ENCODE measurements around the gene DNAJC18.
"Not testable (repeated sequence)": the region's sequence is repeated elsewhere in the genome, so short reads cannot be mapped to it uniquely, and the experiment has no call there.

The DNAJC18 gene

GRCh38 chr5:139390639-139391569 is 48.4 kb downstream of the DNAJC18 start:
- no peaks in the 10 kb centered on the region for H3K36me3 ChIP-seq (ENCODE audit: insufficient read depth, low read length)
- peaks cover 24 to 47% of the 10 kb centered on the region in 2 donors for H3K27me3 ChIP-seq (ENCODE audit: control insufficient read depth in 1 of 2, insufficient read depth in 2 of 2, low read length in 2 of 2)
- H3K4me1 ChIP-seq (ENCODE audit: insufficient read depth, low read length): peaks cover 5% of the 10 kb centered on the region
- H3K9ac ChIP-seq (ENCODE audit: low read length): no peak overlapping the region
- no peak overlapping the region for H3K27ac ChIP-seq (ENCODE audit: low read depth, low read length)
- no peak overlapping the region for H3K4me3 ChIP-seq (ENCODE audit: low read depth in 1 of 2, low read length in 2 of 2)
- no peaks in the 10 kb centered on the region for H3K9me3 ChIP-seq (ENCODE audit: low read length)

- Histone ChIP-seq H3K27ac (ENCODE audit: low read depth, low read length) (no peak within 1 kb of the TSS), H3K27me3 (ENCODE audit: control insufficient read depth in 1 of 2, insufficient read depth in 2 of 2, low read length in 2 of 2) (peaks cover 17 to 38% of the 10 kb centered on the region in 2 donors), H3K36me3 (ENCODE audit: insufficient read depth, low read length) (no peaks in the 10 kb centered on the region), H3K9me3 (ENCODE audit: low read length) (no peaks in the 10 kb centered on the region), H3K4me3 (ENCODE audit: low read depth in 1 of 2, low read length in 2 of 2) (no peak within 1 kb of the TSS), H3K9ac (ENCODE audit: low read length) (no peak within 1 kb of the TSS), H3K4me1 (ENCODE audit: insufficient read depth, low read length) (peaks cover 5% of the 10 kb centered on the region)
Measured at GRCh38 chr5:139389701-139390638, 49.4 kb downstream of the DNAJC18 start, which contains the start of gene MZB1. Gene MZB1, minus strand, starts transcription at chr5:139389913. Its CDS starts 57 bp downstream, at chr5:139389856.

- Histone ChIP-seq H3K4me3 (ENCODE audit: low read depth in 1 of 2, low read length in 2 of 2) (no peak overlapping the region), H3K9me3 (ENCODE audit: low read length) (no peaks in the 10 kb centered on the region), H3K4me1 (ENCODE audit: insufficient read depth, low read length) (peaks cover 2% of the 10 kb centered on the region), H3K36me3 (ENCODE audit: insufficient read depth, low read length) (no peaks in the 10 kb centered on the region), H3K27me3 (ENCODE audit: control insufficient read depth in 1 of 2, insufficient read depth in 2 of 2, low read length in 2 of 2) (peaks cover 5 to 21% of the 10 kb centered on the region in 2 donors), H3K9ac (ENCODE audit: low read length) (no peak overlapping the region), H3K27ac (ENCODE audit: low read depth, low read length) (no peak overlapping the region)
Measured at GRCh38 chr5:139388198-139388821, 51.0 kb downstream of the DNAJC18 start.

- Histone ChIP-seq H3K27me3 (ENCODE audit: control insufficient read depth in 1 of 2, insufficient read depth in 2 of 2, low read length in 2 of 2) (peaks cover 0 to 15% of the 10 kb centered on the region in 2 donors), H3K36me3 (ENCODE audit: insufficient read depth, low read length) (no peaks in the 10 kb centered on the region), H3K9me3 (ENCODE audit: low read length) (no peaks in the 10 kb centered on the region), H3K4me3 (ENCODE audit: low read depth in 1 of 2, low read length in 2 of 2) (no peak overlapping the region), H3K27ac (ENCODE audit: low read depth, low read length) (no peak overlapping the region), H3K9ac (ENCODE audit: low read length) (no peak overlapping the region), H3K4me1 (ENCODE audit: insufficient read depth, low read length) (no peaks in the 10 kb centered on the region)
Measured at GRCh38 chr5:139387611-139388197, 51.6 kb downstream of the DNAJC18 start.

- H3K9me3 ChIP-seq (ENCODE audit: low read length); H3K27me3 ChIP-seq (ENCODE audit: control insufficient read depth in 1 of 2, insufficient read depth in 2 of 2, low read length in 2 of 2); H3K36me3 ChIP-seq (ENCODE audit: insufficient read depth, low read length); H3K27ac ChIP-seq (ENCODE audit: low read depth, low read length); H3K9ac ChIP-seq (ENCODE audit: low read length); H3K4me3 ChIP-seq (ENCODE audit: low read depth in 1 of 2, low read length in 2 of 2); H3K4me1 ChIP-seq (ENCODE audit: insufficient read depth, low read length): not testable (repeated sequence)
Measured at GRCh38 chr5:139386956-139387355, 52.4 kb downstream of the DNAJC18 start.

- Histone ChIP-seq H3K9me3 (ENCODE audit: low read length) (no peaks in the 10 kb centered on the region), H3K36me3 (ENCODE audit: insufficient read depth, low read length) (no peaks in the 10 kb centered on the region), H3K4me3 (ENCODE audit: low read depth in 1 of 2, low read length in 2 of 2) (no peak overlapping the region), H3K4me1 (ENCODE audit: insufficient read depth, low read length) (no peaks in the 10 kb centered on the region), H3K9ac (ENCODE audit: low read length) (no peak overlapping the region), H3K27ac (ENCODE audit: low read depth, low read length) (no peak overlapping the region), H3K27me3 (ENCODE audit: control insufficient read depth in 1 of 2, insufficient read depth in 2 of 2, low read length in 2 of 2) (no peaks in the 10 kb centered on the region)
Measured at GRCh38 chr5:139386050-139386438, 53.3 kb downstream of the DNAJC18 start.

- no peaks in the 10 kb centered on the region for H3K9me3 ChIP-seq (ENCODE audit: low read length)
- H3K4me1 ChIP-seq (ENCODE audit: insufficient read depth, low read length): no peaks in the 10 kb centered on the region
- H3K9ac ChIP-seq (ENCODE audit: low read length): no peak overlapping the region
- H3K27ac ChIP-seq (ENCODE audit: low read depth, low read length): no peak overlapping the region
- H3K36me3 ChIP-seq (ENCODE audit: insufficient read depth, low read length): no peaks in the 10 kb centered on the region
- H3K4me3 ChIP-seq (ENCODE audit: low read depth in 1 of 2, low read length in 2 of 2): peak overlapping the region in 1 of 2 donors; percentile 32
- no peaks in the 10 kb centered on the region for H3K27me3 ChIP-seq (ENCODE audit: control insufficient read depth in 1 of 2, insufficient read depth in 2 of 2, low read length in 2 of 2)
Measured at GRCh38 chr5:139385061-139386049, 54.0 kb downstream of the DNAJC18 start.

GRCh38 chr5:139384591-139385051 is 54.7 kb downstream of the DNAJC18 start:
- Histone ChIP-seq H3K9ac (ENCODE audit: low read length) (no peak overlapping the region), H3K27ac (ENCODE audit: low read depth, low read length) (no peak overlapping the region), H3K4me1 (ENCODE audit: insufficient read depth, low read length) (no peaks in the 10 kb centered on the region)

GRCh38 chr5:139383993-139384590 is 55.2 kb downstream of the DNAJC18 start:
- no peak overlapping the region for H3K27ac ChIP-seq (ENCODE audit: low read depth, low read length)
- H3K4me3 ChIP-seq (ENCODE audit: low read depth in 1 of 2, low read length in 2 of 2): no peak overlapping the region
- H3K4me1 ChIP-seq (ENCODE audit: insufficient read depth, low read length): no peaks in the 10 kb centered on the region
- no peaks in the 10 kb centered on the region for H3K9me3 ChIP-seq (ENCODE audit: low read length)
- no peaks in the 10 kb centered on the region for H3K36me3 ChIP-seq (ENCODE audit: insufficient read depth, low read length)
- H3K27me3 ChIP-seq (ENCODE audit: control insufficient read depth in 1 of 2, insufficient read depth in 2 of 2, low read length in 2 of 2): no peaks in the 10 kb centered on the region
- H3K9ac ChIP-seq (ENCODE audit: low read length): no peak overlapping the region

More at GRCh38 chr5:139384591-139385051, 54.7 kb downstream of the DNAJC18 start:
- no peaks in the 10 kb centered on the region for H3K27me3 ChIP-seq (ENCODE audit: control insufficient read depth in 1 of 2, insufficient read depth in 2 of 2, low read length in 2 of 2)
- H3K4me3 ChIP-seq (ENCODE audit: low read depth in 1 of 2, low read length in 2 of 2): peak overlapping the region in 1 of 2 donors; percentile 32
- H3K36me3 ChIP-seq (ENCODE audit: insufficient read depth, low read length): no peaks in the 10 kb centered on the region
- no peaks in the 10 kb centered on the region for H3K9me3 ChIP-seq (ENCODE audit: low read length)
